IMR-90 (cell line): ENCODE results near the gene BEGAIN. TPM values are rescaled to one million over a fixed set of nuclear protein-coding genes. Genes with fewer than 3 reads are reported as not detected.

ENCODE experiments used
- ATAC-seq: fragments of 200-7000 bp; cut with Tn5 transposase; 2 replicates; pipeline ENCODE4 v1.9.1; 2020; ENCODE audit warnings: low read depth, mild to moderate bottlenecking, moderate library complexity
- BruUV-seq: library from RNA; stranded (reverse); fragments of 400-500 nt; replicated peaks from 2 replicates; lab custom pipeline; 2021; lab: Mats Ljungman, UMichigan
- CTCF ChIA-PET: fragments of 300-600 bp; formaldehyde crosslinking; extraction: SDS; loops from one replicate; lab custom pipeline; 2021; ENCODE audit warnings: antibody characterized with exemption; lab: Yijun Ruan, JAX
- POLR2A ChIA-PET: fragments of 300-600 bp; sonication (Branson Sonifier 250); formaldehyde crosslinking; loops from one replicate; lab custom pipeline; 2022; ENCODE audit warnings: antibody characterized with exemption; ENCODE audit not compliant: unreplicated experiment; lab: Charles Lee
- DNase-seq: peaks from one replicate; pipeline ENCODE4 v3.0.0; 2013
- H2AFZ ChIP-seq: replicated peaks from 2 replicates; pipeline ENCODE3; 2013; ENCODE audit warnings: low read length, mild to moderate bottlenecking; ENCODE audit not compliant: poor library complexity
- H2AK5ac ChIP-seq: 2 replicates; pipeline ENCODE4 v1.6.1; 2013; ENCODE audit warnings: low read depth, low read length, inconsistent platforms
- H2AK9ac ChIP-seq: replicated peaks from 2 replicates; pipeline ENCODE3; 2013; ENCODE audit warnings: mild to moderate bottlenecking, low read depth, low read length, moderate library complexity; ENCODE audit not compliant: poor library complexity
- H2BK120ac ChIP-seq: 2 replicates; pipeline ENCODE4 v1.6.1; 2013; ENCODE audit warnings: low read depth, low read length, inconsistent platforms
- H2BK15ac ChIP-seq: 3 replicates; pipeline ENCODE4 v1.6.1; 2013; ENCODE audit warnings: low read depth, low read length, inconsistent platforms
- H2BK20ac ChIP-seq: 2 replicates; pipeline ENCODE4 v1.6.1; 2013; ENCODE audit warnings: low read depth, mild to moderate bottlenecking, inconsistent platforms, low read length, moderate library complexity
- H2BK5ac ChIP-seq: 2 replicates; pipeline ENCODE4 v1.6.1; 2013; ENCODE audit warnings: mild to moderate bottlenecking, low read depth, low read length, inconsistent platforms; ENCODE audit not compliant: poor library complexity, severe bottlenecking
- H3K14ac ChIP-seq: replicated peaks from 2 replicates; pipeline ENCODE4 v1.6.1; 2013; ENCODE audit warnings: low read depth, low read length, inconsistent platforms
- H3K18ac ChIP-seq: 2 replicates; pipeline ENCODE4 v1.6.1; 2013; ENCODE audit warnings: low read depth, low read length, control low read depth
- H3K23ac ChIP-seq: 2 replicates; pipeline ENCODE4 v1.6.1; 2013; ENCODE audit warnings: low read depth, low read length, inconsistent platforms
- H3K27ac ChIP-seq: 2 replicates; pipeline ENCODE4 v1.5.1; 2013; ENCODE audit warnings: mild to moderate bottlenecking, control low read depth, low read length; ENCODE audit not compliant: insufficient read depth
- H3K27me3 ChIP-seq: 2 replicates; pipeline ENCODE4 v1.6.1; 2013; ENCODE audit warnings: low read length; ENCODE audit not compliant: control insufficient read depth, insufficient read depth
- H3K36me3 ChIP-seq: 2 replicates; pipeline ENCODE4 v1.6.1; 2013; ENCODE audit warnings: low read length, mixed read lengths; ENCODE audit not compliant: control insufficient read depth, insufficient read depth
- H3K4ac ChIP-seq: 2 replicates; pipeline ENCODE4 v1.6.1; 2013; ENCODE audit warnings: low read depth, low read length, inconsistent platforms
- H3K4me1 ChIP-seq: 2 replicates; pipeline ENCODE4 v1.6.1; 2013; ENCODE audit warnings: low read length, mixed read lengths; ENCODE audit not compliant: control insufficient read depth, insufficient read depth
- H3K4me2 ChIP-seq: 2 replicates; pipeline ENCODE4 v1.6.1; 2013; ENCODE audit warnings: low read depth, mild to moderate bottlenecking, control low read depth, low read length, moderate library complexity
- H3K4me3 ChIP-seq: 2 replicates; pipeline ENCODE4 v1.5.1; 2013; ENCODE audit warnings: low read depth, mild to moderate bottlenecking, control low read depth, low read length, moderate library complexity; ENCODE audit not compliant: insufficient read depth
- H3K56ac ChIP-seq: 2 replicates; pipeline ENCODE4 v1.6.1; 2013; ENCODE audit warnings: low read length, inconsistent platforms; ENCODE audit not compliant: insufficient read depth; ENCODE audit errors: extremely low read depth
- H3K79me1 ChIP-seq, 2 experiments: 2 replicates each; pipeline ENCODE4 v1.6.1; 2013; ENCODE audit warnings: low read length in 2 of 2, inconsistent platforms in 1 of 2, low read depth in 1 of 2
- H3K9ac ChIP-seq: 2 replicates; pipeline ENCODE4 v1.6.1; 2013; ENCODE audit warnings: low read depth, low read length, control low read depth
- H3K9me1 ChIP-seq: 2 replicates; pipeline ENCODE4 v1.6.1; 2013; ENCODE audit warnings: low read length, inconsistent platforms; ENCODE audit not compliant: insufficient read depth
- H3K9me3 ChIP-seq: 2 replicates; pipeline ENCODE4 v1.6.1; 2013; ENCODE audit warnings: low read length; ENCODE audit not compliant: control insufficient read depth, insufficient read depth
- H4K20me1 ChIP-seq: 2 replicates; pipeline ENCODE4 v1.6.1; 2013; ENCODE audit warnings: low read length, inconsistent platforms; ENCODE audit not compliant: insufficient read depth
- H4K5ac ChIP-seq: 2 replicates; pipeline ENCODE4 v1.6.1; 2013; ENCODE audit warnings: mild to moderate bottlenecking, low read depth, low read length, control low read depth
- H4K8ac ChIP-seq, 2 experiments: 2 replicates each; pipeline ENCODE4 v1.6.1; 2013; ENCODE audit warnings: low read depth in 2 of 2, low read length in 2 of 2, control low read depth in 1 of 2, inconsistent platforms in 1 of 2
- H4K91ac ChIP-seq: 2 replicates; pipeline ENCODE4 v1.6.1; 2013; ENCODE audit warnings: low read depth, low read length, inconsistent platforms; ENCODE audit not compliant: insufficient read depth
- BHLHE40 ChIP-seq: fragments of 150-350 bp; IDR thresholded peaks from 2 replicates; pipeline ENCODE4 v1.6.1; 2016; ENCODE audit warnings: mild to moderate bottlenecking, low read depth, low read length
- NFE2L2 ChIP-seq: fragments of 150-350 bp; IDR thresholded peaks from 2 replicates; pipeline ENCODE4 v1.6.1; 2016; ENCODE audit warnings: low read depth, mild to moderate bottlenecking, low read length
- WGBS, 2 experiments: methylation state at CpG; one replicate each; pipeline versions ENCODE4 v1.1.5 to v1.1.7; 2013; ENCODE audit warnings: missing lambda C conversion rate in 2 of 2; ENCODE audit not compliant: insufficient read length in 1 of 2; ENCODE audit errors: extremely low coverage in 2 of 2; 5-methylcytosine and 5-hydroxymethylcytosine counted together
- dilution Hi-C: fragments of 300-500 bp; cut with HindIII; formaldehyde crosslinking; loops from one replicate; pipeline ENCODE4 v1.14.3; 2018; ENCODE audit warnings: low sequenced_read_pairs; ENCODE audit not compliant: unreplicated experiment
- in situ Hi-C: fragments of 300-500 bp; cut with MboI; formaldehyde crosslinking; loops from 3 replicates; pipeline ENCODE4 v1.14.3; 2019; ENCODE audit warnings: low sequenced_read_pairs, inconsistent platforms, mixed read lengths
- intact Hi-C: fragments of 100-400 bp; cut with micrococcal nuclease; formaldehyde crosslinking; loops from 2 replicates; pipeline ENCODE4 v1.10.0; 2022
- polyA plus RNA-seq, 3 experiments: library from polyadenylated mRNA; depleted of rRNA; stranded (reverse); fragments of >200 nt; gene quantifications; 2 replicates each; pipeline ENCODE4 v1.2.3, GENCODE V29; 2012; ENCODE audit warnings: low replicate concordance in 1 of 3
- total RNA-seq: library from RNA; depleted of rRNA; stranded (reverse); fragments of >200 nt; gene quantifications from 2 replicates; pipeline ENCODE4 v1.2.3, GENCODE V29; 2012

Gene BEGAIN
- total and polyA plus RNA-seq, 2 of the 4 experiments (the other 2 are of a cell fraction), result 0.18 to 0.99 TPM

DNA sequence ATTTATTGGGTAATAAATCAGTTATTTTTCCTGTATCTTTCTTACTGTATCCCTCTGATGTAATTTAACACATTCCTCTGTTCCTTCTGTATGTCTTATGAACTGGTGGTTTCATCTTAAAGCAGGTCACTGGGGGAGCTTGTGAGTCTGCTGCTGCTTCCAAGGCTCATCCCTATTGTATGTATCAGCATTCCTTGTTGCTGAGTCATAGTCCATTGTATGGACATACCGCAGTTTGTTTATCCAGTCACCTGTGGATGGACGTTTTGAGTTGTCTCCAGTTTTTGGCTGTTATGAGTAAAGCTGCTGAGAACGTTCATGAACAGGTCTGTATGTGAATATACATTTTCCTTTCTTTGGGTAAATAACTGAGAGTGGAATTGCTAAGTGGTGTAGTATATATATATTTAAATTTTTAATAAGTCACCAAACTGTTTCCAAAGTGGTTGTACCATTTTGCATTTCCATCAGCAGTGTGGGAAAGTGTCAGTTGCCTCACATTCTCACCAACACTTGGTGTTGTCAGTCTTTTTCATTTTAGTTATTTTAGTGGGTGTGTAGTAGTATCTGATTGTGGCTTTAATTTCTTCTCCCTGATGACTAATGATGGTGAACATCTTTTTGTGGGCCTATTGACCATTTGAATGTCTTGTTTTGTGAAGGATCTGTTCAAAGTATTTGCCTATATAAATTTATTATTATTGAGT is 82.7 kb downstream of the BEGAIN start:
- ChIA-PET POLR2A (no interaction called here), CTCF (no interaction called here)
- Histone ChIP-seq H4K91ac (no peak overlapping the region), H3K4ac (no peak overlapping the region), H2BK5ac (no peak overlapping the region), H3K56ac (no peak overlapping the region), H2AK5ac (no peak overlapping the region), H3K9me3 (peaks cover 4% of the 10 kb centered on the region), H4K20me1 (peaks cover 25% of the 10 kb centered on the region), H3K4me3 (no peak overlapping the region), H3K14ac (no peak overlapping the region), H2BK20ac (no peak overlapping the region), H4K8ac (no peak overlapping the region), H2AFZ (no peak overlapping the region), H2BK15ac (no peak overlapping the region), H2AK9ac (no peak overlapping the region), H3K18ac (no peak overlapping the region), H4K5ac (no peak overlapping the region), H3K27ac (no peak overlapping the region), H3K9ac (no peak overlapping the region), H3K79me1 (peaks cover 0 to 8% of the 10 kb centered on the region in 2 experiments; a peak in 1 of 4 replicates), H2BK120ac (no peak overlapping the region), H3K36me3 (no peaks in the 10 kb centered on the region), H3K4me2 (no peak overlapping the region), H3K27me3 (no peaks in the 10 kb centered on the region), H3K23ac (no peak overlapping the region), H3K4me1 (no peaks in the 10 kb centered on the region), H3K9me1 (no peaks in the 10 kb centered on the region)
- dilution Hi-C loops, result no loop called here
- in situ Hi-C loops, result no loop called here
- BruUV-seq, result no TSS peak
- 0 out of 2 replicates have a peak, but pooled peaks have one; percentile 46 for TF ChIP-seq NFE2L2
- no peak for TF ChIP-seq BHLHE40
- DNase-seq (peak; percentile 28), ATAC-seq (no peak)
- WGBS, 2 experiments, result no CpG with 5 or more reads among the region's 3 CpGs
- intact Hi-C loops, result loop anchor here (10.0 kb wide), 1 partner anchor 570 kb away; no protein-coding TSS in a partner anchor
